ENCODE results near the gene OR12D1. TPM values are rescaled to one million over a fixed set of nuclear protein-coding genes. Genes with fewer than 3 reads are reported as not detected.

OR12D1 gene
- total RNA-seq (2021; fragmentation: NEBNext Ultra II Directional; extraction: Animal tissue kit (Norgen Biotek cat#: 25700)) = not detected
- long read RNA-seq = 0 reads

DNA sequence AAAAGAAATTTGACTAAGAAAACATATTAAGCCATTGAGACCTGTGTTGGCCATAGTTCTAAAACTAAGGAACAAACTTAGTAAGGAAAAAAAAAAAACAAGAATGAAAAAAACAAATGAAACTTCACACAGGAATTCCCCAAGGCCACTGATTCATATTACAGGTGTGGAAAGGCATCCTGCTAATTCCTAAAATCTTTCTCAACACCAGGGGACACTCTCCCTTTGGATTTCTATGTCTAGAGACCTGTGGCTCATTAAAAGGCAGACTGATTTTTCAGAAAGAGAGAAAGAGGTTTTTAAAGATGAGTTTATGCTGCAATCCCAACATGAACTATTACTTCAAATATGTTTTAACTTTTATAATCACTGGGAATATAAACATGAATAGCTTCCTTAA lies at the start of gene OR12D1:
OR12D1 (plus strand) TSS at position 341 of the 400 bp plus-strand sequence.
- no peaks in the 10 kb centered on the region for H3K36me3 Mint-ChIP-seq (ENCODE audit: low read depth)
- H3K9me3 Mint-ChIP-seq = peaks cover 12% of the 10 kb centered on the region
- DNase-seq = no peak
- H3K4me1 Mint-ChIP-seq (ENCODE audit: low read depth) = no peaks in the 10 kb centered on the region
- TF ChIP-seq, protein P1, sequence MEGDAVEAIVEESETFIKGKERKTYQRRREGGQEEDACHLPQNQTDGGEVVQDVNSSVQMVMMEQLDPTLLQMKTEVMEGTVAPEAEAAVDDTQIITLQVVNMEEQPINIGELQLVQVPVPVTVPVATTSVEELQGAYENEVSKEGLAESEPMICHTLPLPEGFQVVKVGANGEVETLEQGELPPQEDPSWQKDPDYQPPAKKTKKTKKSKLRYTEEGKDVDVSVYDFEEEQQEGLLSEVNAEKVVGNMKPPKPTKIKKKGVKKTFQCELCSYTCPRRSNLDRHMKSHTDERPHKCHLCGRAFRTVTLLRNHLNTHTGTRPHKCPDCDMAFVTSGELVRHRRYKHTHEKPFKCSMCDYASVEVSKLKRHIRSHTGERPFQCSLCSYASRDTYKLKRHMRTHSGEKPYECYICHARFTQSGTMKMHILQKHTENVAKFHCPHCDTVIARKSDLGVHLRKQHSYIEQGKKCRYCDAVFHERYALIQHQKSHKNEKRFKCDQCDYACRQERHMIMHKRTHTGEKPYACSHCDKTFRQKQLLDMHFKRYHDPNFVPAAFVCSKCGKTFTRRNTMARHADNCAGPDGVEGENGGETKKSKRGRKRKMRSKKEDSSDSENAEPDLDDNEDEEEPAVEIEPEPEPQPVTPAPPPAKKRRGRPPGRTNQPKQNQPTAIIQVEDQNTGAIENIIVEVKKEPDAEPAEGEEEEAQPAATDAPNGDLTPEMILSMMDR (IDR thresholded peaks at IDR 0.05) = no peak
- H3K4me3 Mint-ChIP-seq = no peak within 1 kb of the TSS
- no peak within 1 kb of the TSS for H3K27ac Mint-ChIP-seq
- H3K27me3 Mint-ChIP-seq (ENCODE audit: insufficient read depth) = no peaks in the 10 kb centered on the region; the same call in 1 of the 2 replicates

DNA sequence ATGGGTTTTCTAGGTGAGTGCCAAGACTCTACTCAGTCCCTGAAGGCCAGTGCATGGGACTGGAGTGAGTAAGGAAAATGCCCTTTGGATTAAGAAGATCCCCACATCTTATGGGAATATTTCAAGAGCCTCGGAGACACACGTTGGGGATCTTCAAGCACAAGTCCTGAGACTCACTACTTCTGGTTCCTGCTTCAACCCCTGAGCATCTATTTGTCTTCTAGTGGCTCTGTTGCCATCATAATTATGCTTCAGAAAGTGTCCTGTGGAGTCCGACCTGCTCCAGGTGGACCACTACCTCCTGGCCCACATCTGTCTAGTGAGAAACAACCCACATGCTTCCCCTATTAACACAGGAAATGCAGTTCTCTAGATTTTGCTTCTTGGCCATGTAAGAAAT lies 46.0 kb upstream of the OR12D1 start, which contains the start of gene OR5V1:
OR5V1 (minus strand) TSS at position 101 of the 400 bp plus-strand sequence. CDS start 12,670 bp downstream, outside the sequence.
- TF ChIP-seq, protein P1 (IDR thresholded peaks at IDR 0.05) = no peak
- H3K9me3 Mint-ChIP-seq = peaks cover 49% of the 10 kb centered on the region

DNA sequence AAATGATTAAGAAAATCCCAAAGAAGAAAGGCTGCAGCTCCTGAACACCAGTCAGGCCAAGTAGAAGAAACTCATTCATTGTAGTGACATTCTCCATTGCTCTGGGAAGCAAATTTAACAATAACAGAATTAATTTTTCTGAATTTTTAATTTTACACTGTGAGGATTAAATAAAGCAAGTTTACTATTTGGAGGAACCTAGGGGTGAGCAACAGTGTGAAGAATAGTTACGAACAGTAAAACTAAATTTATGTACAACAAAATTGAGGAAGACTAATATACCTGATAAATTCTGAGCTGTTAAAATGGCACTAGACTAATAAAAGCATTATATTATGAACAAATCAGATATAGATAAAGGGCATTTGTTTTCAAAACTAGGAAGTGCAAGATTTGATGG lies 39.5 kb upstream of the OR12D1 start, which contains the start of gene OR12D3:
OR12D3 (minus strand) TSS at position 101 of the 400 bp plus-strand sequence; CDS start at position 97, 4 bp downstream.
- H3K4me1 Mint-ChIP-seq (ENCODE audit: low read depth) = no peaks in the 10 kb centered on the region
- DNase-seq = no peak
- no peak within 1 kb of the TSS for H3K4me3 Mint-ChIP-seq
- no peaks in the 10 kb centered on the region for H3K27me3 Mint-ChIP-seq (ENCODE audit: insufficient read depth)
- TF ChIP-seq, protein P1 (IDR thresholded peaks at IDR 0.05) = no peak
- no peak within 1 kb of the TSS for H3K27ac Mint-ChIP-seq
- H3K9me3 Mint-ChIP-seq = peaks cover 48% of the 10 kb centered on the region
- H3K36me3 Mint-ChIP-seq (ENCODE audit: low read depth) = no peaks in the 10 kb centered on the region

More for the DNA sequence above, 46.0 kb upstream of the OR12D1 start, which contains the start of gene OR5V1:
- DNase-seq = no peak
- Mint-ChIP-seq H3K4me3 (no peak within 1 kb of the TSS), H3K36me3 (ENCODE audit: low read depth) (no peaks in the 10 kb centered on the region), H3K4me1 (ENCODE audit: low read depth) (no peaks in the 10 kb centered on the region), H3K27me3 (ENCODE audit: insufficient read depth) (no peaks in the 10 kb centered on the region), H3K27ac (no peak within 1 kb of the TSS)

DNA sequence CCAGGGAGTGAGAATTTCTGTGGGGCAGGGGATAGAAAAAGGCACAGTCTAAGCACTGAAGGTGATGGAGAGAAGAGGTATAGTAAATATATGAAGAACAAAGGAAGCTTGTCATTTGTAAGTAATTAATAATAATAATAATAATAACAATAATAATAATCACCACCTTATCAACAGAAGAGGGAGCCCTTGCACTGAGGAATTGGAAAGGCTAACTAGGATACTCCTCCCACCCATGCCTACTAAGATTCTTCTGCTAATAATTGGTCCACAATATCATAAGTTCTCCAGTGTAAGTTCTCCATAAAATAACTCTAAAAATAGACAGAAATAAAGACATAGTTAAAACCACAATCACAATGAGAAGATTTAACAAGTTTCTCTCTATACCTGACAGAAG lies 38.7 kb upstream of the OR12D1 start:
- Mint-ChIP-seq H3K4me1 (ENCODE audit: low read depth) (no peaks in the 10 kb centered on the region), H3K27me3 (ENCODE audit: insufficient read depth) (no peaks in the 10 kb centered on the region), H3K36me3 (ENCODE audit: low read depth) (no peaks in the 10 kb centered on the region), H3K9me3 (peaks cover 45% of the 10 kb centered on the region), H3K27ac (no peak overlapping the region), H3K4me3 (no peak overlapping the region)
- no peak for DNase-seq
- TF ChIP-seq, protein P1 (IDR thresholded peaks at IDR 0.05) = no peak

DNA sequence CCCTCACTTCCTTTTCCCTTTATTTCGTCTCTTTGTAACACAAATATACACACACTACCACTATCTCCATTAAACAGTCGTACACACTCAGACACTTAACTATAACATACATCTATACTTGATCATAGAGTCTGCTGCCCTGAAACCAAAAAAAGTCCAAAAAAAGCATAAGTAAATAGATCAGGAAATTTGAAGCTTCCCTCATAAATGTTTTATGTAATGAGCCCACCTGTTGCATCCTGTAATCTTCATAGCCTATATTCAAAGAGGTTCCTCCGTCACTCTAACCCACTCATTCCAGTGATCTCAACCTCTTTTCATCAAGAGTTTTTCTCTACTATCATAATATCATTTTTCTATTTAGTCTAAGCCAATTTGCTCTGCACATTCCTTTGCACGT lies 26.2 kb upstream of the OR12D1 start:
- H3K9me3 Mint-ChIP-seq = peaks cover 37% of the 10 kb centered on the region
- H3K27me3 Mint-ChIP-seq (ENCODE audit: insufficient read depth) = no peaks in the 10 kb centered on the region
- H3K4me1 Mint-ChIP-seq (ENCODE audit: low read depth) = no peaks in the 10 kb centered on the region
- no peak for DNase-seq
- no peak overlapping the region for H3K27ac Mint-ChIP-seq
- TF ChIP-seq, protein P1 (IDR thresholded peaks at IDR 0.05) = no peak
- no peaks in the 10 kb centered on the region for H3K36me3 Mint-ChIP-seq (ENCODE audit: low read depth)
- H3K4me3 Mint-ChIP-seq = no peak overlapping the region

All from HFFc6 (cell line).